HG03066 (cell line): ENCODE results near the gene CDC42BPB.
"Not testable (repeated sequence)": the region's sequence is repeated elsewhere in the genome, so short reads cannot be mapped to it uniquely, and the experiment has no call there.

Experiments
- ATAC-seq: cut with Tn5 transposase; IDR thresholded peaks from one replicate; pipeline ENCODE4 v1.9.1; 2021; ENCODE audit warnings: low read depth; ENCODE audit not compliant: unreplicated experiment

CDC42BPB gene

GRCh38 chr14:103055695-103056094 is 1.7 kb downstream of the CDC42BPB start:
- ATAC-seq = no peak

GRCh38 chr14:103052407-103052806 is 4.9 kb downstream of the CDC42BPB start:
- no peak for ATAC-seq

GRCh38 chr14:103050935-103051334 is 6.4 kb downstream of the CDC42BPB start:
- no peak for ATAC-seq

GRCh38 chr14:103047453-103047852 is 9.9 kb downstream of the CDC42BPB start:
- ATAC-seq = not testable (repeated sequence)

GRCh38 chr14:103045371-103045869 is 11.9 kb downstream of the CDC42BPB start:
- ATAC-seq = no peak

GRCh38 chr14:103043257-103044015 is 13.9 kb downstream of the CDC42BPB start:
- ATAC-seq = no peak

GRCh38 chr14:103041464-103041863 is 15.9 kb downstream of the CDC42BPB start:
- ATAC-seq = no peak

GRCh38 chr14:103033681-103034096 is 23.7 kb downstream of the CDC42BPB start:
- ATAC-seq = no peak

GRCh38 chr14:103031956-103032355 is 25.4 kb downstream of the CDC42BPB start:
- ATAC-seq = no peak

- no peak for ATAC-seq
Measured at GRCh38 chr14:103031566-103031911, 25.8 kb downstream of the CDC42BPB start.

- ATAC-seq = no peak
Measured at GRCh38 chr14:103030741-103031565, 26.4 kb downstream of the CDC42BPB start.

- ATAC-seq = no peak
Measured at GRCh38 chr14:103029936-103030335, 27.4 kb downstream of the CDC42BPB start.

GRCh38 chr14:103028772-103029171 is 28.6 kb downstream of the CDC42BPB start:
- ATAC-seq = no peak

GRCh38 chr14:103028161-103028767 is 29.1 kb downstream of the CDC42BPB start:
- no peak for ATAC-seq

- no peak for ATAC-seq
Measured at GRCh38 chr14:103027451-103027850, 29.9 kb downstream of the CDC42BPB start.

GRCh38 chr14:103026988-103027387 is 30.4 kb downstream of the CDC42BPB start:
- ATAC-seq = no peak

- not testable (repeated sequence) for ATAC-seq
Measured at GRCh38 chr14:103026196-103026595, 31.2 kb downstream of the CDC42BPB start.

GRCh38 chr14:103023881-103024473 is 33.4 kb downstream of the CDC42BPB start:
- ATAC-seq = no peak

- ATAC-seq = no peak
Measured at GRCh38 chr14:103022685-103023044, 34.7 kb downstream of the CDC42BPB start.

- no peak for ATAC-seq
Measured at GRCh38 chr14:103022002-103022684, 35.2 kb downstream of the CDC42BPB start.
